Loucy (cell line): ENCODE data around the gene TSPO2.

ENCODE experiments used
- H2AFZ ChIP-seq: fragments of 200-600 bp; sonication (generic); 2 replicates; pipeline ENCODE4 v1.6.0; 2016; ENCODE audit warnings: antibody characterized with exemption, mild to moderate bottlenecking, low read length, moderate library complexity
- H3F3A ChIP-seq: fragments of 200-600 bp; 2 replicates; pipeline ENCODE4 v1.6.0; 2016; ENCODE audit warnings: antibody characterized with exemption, low read depth, mild to moderate bottlenecking
- H3K27me3 ChIP-seq: fragments of 200-600 bp; sonication (generic); 2 replicates; pipeline ENCODE4 v1.6.1; 2014; ENCODE audit warnings: low read length, mild to moderate bottlenecking; ENCODE audit not compliant: insufficient read depth, poor library complexity, severe bottlenecking
- H3K36me3 ChIP-seq: fragments of 200-600 bp; sonication (generic); 2 replicates; pipeline ENCODE4 v1.6.1; 2016; ENCODE audit warnings: low read length; ENCODE audit not compliant: insufficient read depth
- H3K4me1 ChIP-seq: fragments of 200-600 bp; sonication (generic); 2 replicates; pipeline ENCODE4 v1.5.1; 2014; ENCODE audit warnings: low read length, mild to moderate bottlenecking; ENCODE audit not compliant: insufficient read depth, poor library complexity, severe bottlenecking
- H3K4me2 ChIP-seq: fragments of 200-600 bp; sonication (generic); 2 replicates; pipeline ENCODE4 v1.6.0; 2014; ENCODE audit warnings: antibody characterized with exemption, low read length, low read depth, mild to moderate bottlenecking; ENCODE audit not compliant: poor library complexity, severe bottlenecking
- H3K4me3 ChIP-seq: fragments of 200-600 bp; sonication (generic); 2 replicates; pipeline ENCODE4 v1.5.1; 2014; ENCODE audit warnings: low read length, mild to moderate bottlenecking, mixed read lengths; ENCODE audit not compliant: poor library complexity, severe bottlenecking
- H3K79me2 ChIP-seq: fragments of 200-600 bp; sonication (generic); 2 replicates; pipeline ENCODE4 v1.6.1; 2014; ENCODE audit warnings: low read length; ENCODE audit not compliant: insufficient read depth
- H3K9ac ChIP-seq: fragments of 200-600 bp; sonication (generic); 2 replicates; pipeline ENCODE4 v1.6.0; 2014; ENCODE audit warnings: mild to moderate bottlenecking, low read depth, low read length, moderate library complexity; ENCODE audit not compliant: poor library complexity, severe bottlenecking
- H3K9me2 ChIP-seq: fragments of 200-600 bp; sonication (generic); replicated peaks from 2 replicates; pipeline ENCODE4 v1.6.1; 2016; ENCODE audit warnings: low read depth, low read length, mixed read lengths
- H3K9me3 ChIP-seq: fragments of 200-600 bp; sonication (generic); 2 replicates; pipeline ENCODE4 v1.6.1; 2014; ENCODE audit warnings: mild to moderate bottlenecking, antibody characterized with exemption, low read length, low read depth; ENCODE audit not compliant: insufficient read depth
- H4K20me1 ChIP-seq: fragments of 200-600 bp; sonication (generic); 2 replicates; pipeline ENCODE4 v1.6.0; 2014; ENCODE audit warnings: antibody characterized with exemption, low read length, mild to moderate bottlenecking; ENCODE audit not compliant: insufficient read depth, poor library complexity, severe bottlenecking
- EZH2phosphoT487 ChIP-seq: fragments of 200-600 bp; IDR thresholded peaks from 2 replicates; pipeline ENCODE4 v1.6.1; 2018; ENCODE audit warnings: antibody characterized with exemption, mild to moderate bottlenecking, moderate library complexity, borderline replicate concordance
- TF ChIP-seq, protein P1 (sequence below): fragments of 200-600 bp; sonication (generic); conservative IDR thresholded peaks from 2 replicates; pipeline ENCODE4 v1.5.1; 2014; ENCODE audit warnings: mild to moderate bottlenecking, antibody characterized with exemption, low read length

TSPO2 gene

DNA sequence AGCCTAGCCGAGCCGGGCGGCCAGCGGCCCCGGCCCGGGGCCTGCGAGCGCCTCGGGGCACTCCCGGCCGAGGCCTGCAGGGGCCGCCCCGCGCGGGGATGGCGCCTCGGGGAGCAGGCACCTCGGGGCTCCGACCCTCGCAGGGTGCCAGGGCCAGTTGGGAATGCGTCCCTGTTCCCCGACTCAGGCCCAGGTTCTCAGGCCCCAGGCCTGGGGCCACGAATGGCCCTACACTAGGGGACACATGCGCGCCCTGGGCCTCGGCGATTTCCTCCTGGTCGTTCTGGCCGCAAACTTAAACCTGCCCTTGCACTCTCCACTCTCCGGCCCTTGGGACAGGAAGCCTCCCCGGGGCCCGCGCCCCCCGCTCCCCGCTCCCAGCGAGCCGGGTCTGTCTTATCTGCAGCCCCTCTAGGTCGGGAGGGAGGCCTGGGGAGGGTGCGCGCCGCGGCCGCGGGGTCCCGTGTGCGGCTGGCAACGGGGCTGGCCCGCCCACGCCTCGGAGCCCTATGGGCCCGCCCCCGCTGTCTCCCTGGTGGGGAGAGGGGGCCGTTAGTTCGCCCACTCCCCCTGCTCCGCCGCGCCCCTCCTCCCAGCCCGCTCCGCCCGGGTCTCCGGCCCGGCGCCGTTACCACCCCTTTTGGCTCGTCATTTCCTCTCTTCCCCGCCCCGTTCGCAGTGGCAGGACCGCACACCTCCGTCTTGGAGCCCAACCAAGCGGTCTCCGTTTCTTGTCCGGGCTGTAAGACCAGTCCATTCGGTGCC, 31.1 kb downstream of the TSPO2 start:
- Histone ChIP-seq H3K4me1 (peaks cover 72% of the 10 kb centered on the region), H4K20me1 (peaks cover 49% of the 10 kb centered on the region)

DNA sequence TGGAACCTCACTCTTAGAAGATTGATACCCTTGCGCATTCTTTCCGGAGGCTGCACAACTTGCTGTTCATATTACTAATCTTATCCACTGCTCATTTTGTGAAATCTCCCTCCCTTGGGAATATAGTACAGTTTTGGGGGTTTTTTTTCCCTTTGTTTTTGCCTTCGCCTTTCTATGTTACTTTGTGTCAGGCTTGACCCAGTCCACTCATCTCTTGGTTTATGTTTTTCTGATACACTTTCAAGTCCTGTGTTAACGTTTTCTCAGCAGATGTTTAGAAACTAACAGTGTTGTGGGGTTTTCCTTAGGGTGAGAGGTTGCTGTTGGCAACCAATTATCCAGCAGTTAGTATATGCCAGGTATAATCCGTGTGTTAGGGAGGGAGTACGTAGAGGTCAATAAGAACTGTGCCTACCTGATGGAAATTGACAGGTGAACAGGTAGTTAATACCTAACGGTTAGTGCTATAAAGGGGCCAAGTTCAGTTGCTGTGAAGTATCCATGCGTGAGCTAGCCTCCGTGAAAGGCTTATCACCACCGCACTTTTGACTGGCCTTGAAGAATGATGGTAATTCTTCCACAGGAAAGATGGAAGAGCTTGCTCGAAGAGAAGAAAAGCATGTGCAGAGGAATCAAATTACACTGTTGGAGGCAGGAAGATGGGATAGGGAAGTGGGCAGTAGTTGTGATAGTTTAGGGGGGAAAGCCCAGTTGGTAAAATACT, 31.9 kb downstream of the TSPO2 start:
- Histone ChIP-seq H3K4me3 (peak overlapping the region; percentile 94), H2AFZ (no peak overlapping the region), H3K36me3 (peaks cover 9% of the 10 kb centered on the region; the same call in 1 of the 2 replicates), H3K79me2 (peaks cover 81% of the 10 kb centered on the region), H3K9me2 (no peaks in the 10 kb centered on the region), H3K4me1 (peaks cover 78% of the 10 kb centered on the region), H3K4me2 (peak overlapping the region; percentile 100), H3F3A (peaks cover 9% of the 10 kb centered on the region), H3K27me3 (peaks cover 5% of the 10 kb centered on the region), H4K20me1 (peaks cover 56% of the 10 kb centered on the region), H3K9ac (peak overlapping the region; percentile 96), H3K9me3 (no peaks in the 10 kb centered on the region)
- TF ChIP-seq, protein P1, sequence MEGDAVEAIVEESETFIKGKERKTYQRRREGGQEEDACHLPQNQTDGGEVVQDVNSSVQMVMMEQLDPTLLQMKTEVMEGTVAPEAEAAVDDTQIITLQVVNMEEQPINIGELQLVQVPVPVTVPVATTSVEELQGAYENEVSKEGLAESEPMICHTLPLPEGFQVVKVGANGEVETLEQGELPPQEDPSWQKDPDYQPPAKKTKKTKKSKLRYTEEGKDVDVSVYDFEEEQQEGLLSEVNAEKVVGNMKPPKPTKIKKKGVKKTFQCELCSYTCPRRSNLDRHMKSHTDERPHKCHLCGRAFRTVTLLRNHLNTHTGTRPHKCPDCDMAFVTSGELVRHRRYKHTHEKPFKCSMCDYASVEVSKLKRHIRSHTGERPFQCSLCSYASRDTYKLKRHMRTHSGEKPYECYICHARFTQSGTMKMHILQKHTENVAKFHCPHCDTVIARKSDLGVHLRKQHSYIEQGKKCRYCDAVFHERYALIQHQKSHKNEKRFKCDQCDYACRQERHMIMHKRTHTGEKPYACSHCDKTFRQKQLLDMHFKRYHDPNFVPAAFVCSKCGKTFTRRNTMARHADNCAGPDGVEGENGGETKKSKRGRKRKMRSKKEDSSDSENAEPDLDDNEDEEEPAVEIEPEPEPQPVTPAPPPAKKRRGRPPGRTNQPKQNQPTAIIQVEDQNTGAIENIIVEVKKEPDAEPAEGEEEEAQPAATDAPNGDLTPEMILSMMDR: no peak
- no peak for TF ChIP-seq EZH2phosphoT487

More for the DNA sequence above, 31.1 kb downstream of the TSPO2 start:
- H3K4me2 ChIP-seq: peak overlapping the region; percentile 100
- peaks cover 1% of the 10 kb centered on the region; the same call in 1 of the 2 replicates for H3K36me3 ChIP-seq
- H3K79me2 ChIP-seq: peaks cover 74% of the 10 kb centered on the region
- no peak overlapping the region for H2AFZ ChIP-seq
- H3K9me3 ChIP-seq: no peaks in the 10 kb centered on the region
- H3K9ac ChIP-seq: peak overlapping the region; percentile 96
- no peaks in the 10 kb centered on the region for H3K9me2 ChIP-seq
- TF ChIP-seq EZH2phosphoT487: no peak
- TF ChIP-seq, protein P1: peak; percentile 15; the same call in 1 of the 2 replicates
- H3K4me3 ChIP-seq: peak overlapping the region; percentile 94
- H3K27me3 ChIP-seq: peaks cover 5% of the 10 kb centered on the region
- peaks cover 9% of the 10 kb centered on the region for H3F3A ChIP-seq

DNA sequence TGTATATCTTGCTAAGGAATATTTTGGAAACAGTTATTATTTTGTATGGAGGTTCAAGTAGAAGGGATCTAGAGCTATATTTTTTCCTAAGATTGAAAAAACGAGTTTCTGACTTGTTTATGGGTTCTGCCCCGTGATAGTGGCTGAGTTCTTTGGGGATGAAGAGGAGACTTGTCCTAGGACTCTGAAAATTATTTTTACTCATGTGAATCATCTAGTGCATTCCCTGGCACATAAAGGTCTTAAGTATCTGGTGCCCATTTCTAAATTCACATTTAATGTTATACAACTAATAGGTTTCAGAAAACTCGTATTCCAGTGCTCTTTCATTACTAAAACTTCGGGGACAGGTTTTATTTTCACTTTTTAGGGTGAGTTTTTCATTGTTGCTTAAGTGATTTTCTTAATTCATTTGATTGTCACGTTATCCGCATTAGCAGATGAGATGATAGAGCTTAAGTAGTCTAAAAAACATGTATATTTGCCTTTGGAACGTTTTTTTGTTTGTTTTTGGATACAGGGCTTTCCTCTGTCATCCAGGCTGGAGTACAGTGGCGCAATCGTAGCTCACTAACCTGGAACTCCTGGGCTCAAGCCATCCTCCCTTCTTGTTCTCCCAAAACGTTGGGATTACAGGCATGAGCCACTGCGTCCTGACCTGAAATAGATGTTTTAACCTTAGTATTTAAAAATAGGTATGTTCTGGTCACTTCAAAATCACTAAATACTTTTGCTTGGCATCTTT, 32.6 kb downstream of the TSPO2 start:
- Histone ChIP-seq H3K27me3 (peaks cover 5% of the 10 kb centered on the region), H3K79me2 (peaks cover 85% of the 10 kb centered on the region), H3F3A (peaks cover 9% of the 10 kb centered on the region), H2AFZ (no peak overlapping the region), H3K9me2 (no peaks in the 10 kb centered on the region), H3K4me3 (peak overlapping the region; percentile 94), H3K4me2 (peak overlapping the region; percentile 100), H3K9ac (peak overlapping the region; percentile 96), H3K4me1 (peaks cover 78% of the 10 kb centered on the region), H3K9me3 (no peaks in the 10 kb centered on the region), H3K36me3 (peaks cover 16% of the 10 kb centered on the region; the same call in 1 of the 2 replicates), H4K20me1 (peaks cover 63% of the 10 kb centered on the region)
- TF ChIP-seq EZH2phosphoT487: no peak
- TF ChIP-seq, protein P1: no peak
